Measurements from ENCODE around the gene TRIM56.
"Not testable (repeated sequence)": the region's sequence is repeated elsewhere in the genome, so short reads cannot be mapped to it uniquely, and the experiment has no call there.

TRIM56 gene, protein sequence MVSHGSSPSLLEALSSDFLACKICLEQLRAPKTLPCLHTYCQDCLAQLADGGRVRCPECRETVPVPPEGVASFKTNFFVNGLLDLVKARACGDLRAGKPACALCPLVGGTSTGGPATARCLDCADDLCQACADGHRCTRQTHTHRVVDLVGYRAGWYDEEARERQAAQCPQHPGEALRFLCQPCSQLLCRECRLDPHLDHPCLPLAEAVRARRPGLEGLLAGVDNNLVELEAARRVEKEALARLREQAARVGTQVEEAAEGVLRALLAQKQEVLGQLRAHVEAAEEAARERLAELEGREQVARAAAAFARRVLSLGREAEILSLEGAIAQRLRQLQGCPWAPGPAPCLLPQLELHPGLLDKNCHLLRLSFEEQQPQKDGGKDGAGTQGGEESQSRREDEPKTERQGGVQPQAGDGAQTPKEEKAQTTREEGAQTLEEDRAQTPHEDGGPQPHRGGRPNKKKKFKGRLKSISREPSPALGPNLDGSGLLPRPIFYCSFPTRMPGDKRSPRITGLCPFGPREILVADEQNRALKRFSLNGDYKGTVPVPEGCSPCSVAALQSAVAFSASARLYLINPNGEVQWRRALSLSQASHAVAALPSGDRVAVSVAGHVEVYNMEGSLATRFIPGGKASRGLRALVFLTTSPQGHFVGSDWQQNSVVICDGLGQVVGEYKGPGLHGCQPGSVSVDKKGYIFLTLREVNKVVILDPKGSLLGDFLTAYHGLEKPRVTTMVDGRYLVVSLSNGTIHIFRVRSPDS

DNA sequence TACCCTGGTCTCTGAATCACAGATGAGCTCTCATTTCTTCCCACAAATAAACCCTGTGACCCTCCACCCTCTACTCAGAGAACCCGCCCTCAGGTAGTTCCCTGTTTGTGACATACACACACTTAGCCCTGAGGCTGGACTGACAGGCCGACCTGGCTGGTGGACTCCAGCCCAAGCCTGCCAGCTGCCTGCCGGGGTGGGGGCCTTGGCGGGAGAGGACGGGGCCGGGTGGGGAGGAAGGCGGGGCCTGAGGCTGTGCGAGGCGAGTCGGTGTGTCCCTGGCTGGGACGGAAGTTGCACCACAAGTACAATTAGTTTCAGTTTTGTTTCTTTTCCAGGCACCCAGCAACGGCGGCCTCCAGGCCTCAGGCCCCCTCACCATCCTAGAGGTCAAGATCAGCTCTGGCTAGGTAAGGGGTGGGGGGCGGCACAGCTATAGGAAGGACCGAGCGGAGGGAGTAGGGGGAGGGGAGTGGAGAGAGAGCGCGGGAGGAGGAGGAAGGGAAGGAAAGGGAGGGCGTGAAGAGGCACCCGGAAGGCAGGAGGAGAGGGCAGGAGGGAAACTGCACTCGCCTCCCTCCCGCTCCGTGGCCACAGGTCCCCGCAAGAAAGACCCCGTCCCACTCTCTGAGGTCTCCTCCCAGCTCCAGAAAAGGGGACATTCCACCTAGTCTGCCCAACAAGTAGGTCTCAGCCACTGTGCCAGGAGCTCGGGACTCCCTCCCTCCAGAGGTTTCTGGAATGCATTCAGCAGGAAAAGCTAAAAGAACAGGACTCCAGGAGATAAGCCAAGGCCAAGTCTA is at the start of gene TRIM56:
Gene TRIM56, plus strand, starts transcription at position 320 of the 803 bp plus-strand sequence. CDS start 1,832 bp downstream, outside the sequence.
- peak; percentile 73 for DNase-seq

DNA sequence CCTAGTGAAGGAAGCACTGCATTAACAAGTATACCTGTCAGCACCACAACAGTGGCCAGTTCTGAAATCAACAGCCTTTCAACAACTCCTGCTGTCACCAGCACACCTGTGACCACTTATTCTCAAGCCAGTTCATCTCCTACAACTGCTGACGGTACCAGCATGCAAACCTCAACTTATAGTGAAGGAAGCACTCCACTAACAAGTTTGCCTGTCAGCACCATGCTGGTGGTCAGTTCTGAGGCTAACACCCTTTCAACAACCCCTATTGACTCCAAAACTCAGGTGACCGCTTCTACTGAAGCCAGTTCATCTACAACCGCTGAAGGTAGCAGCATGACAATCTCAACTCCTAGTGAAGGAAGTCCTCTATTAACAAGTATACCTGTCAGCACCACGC is 49.3 kb upstream of the TRIM56 start:
- no peak for DNase-seq

DNA sequence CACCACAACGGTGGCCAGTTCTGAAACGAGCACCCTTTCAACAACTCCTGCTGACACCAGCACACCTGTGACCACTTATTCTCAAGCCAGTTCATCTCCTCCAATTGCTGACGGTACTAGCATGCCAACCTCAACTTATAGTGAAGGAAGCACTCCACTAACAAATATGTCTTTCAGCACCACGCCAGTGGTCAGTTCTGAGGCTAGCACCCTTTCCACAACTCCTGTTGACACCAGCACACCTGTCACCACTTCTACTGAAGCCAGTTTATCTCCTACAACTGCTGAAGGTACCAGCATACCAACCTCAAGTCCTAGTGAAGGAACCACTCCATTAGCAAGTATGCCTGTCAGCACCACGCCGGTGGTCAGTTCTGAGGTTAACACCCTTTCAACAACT is 44.0 kb upstream of the TRIM56 start:
- not testable (repeated sequence) for DNase-seq

DNA sequence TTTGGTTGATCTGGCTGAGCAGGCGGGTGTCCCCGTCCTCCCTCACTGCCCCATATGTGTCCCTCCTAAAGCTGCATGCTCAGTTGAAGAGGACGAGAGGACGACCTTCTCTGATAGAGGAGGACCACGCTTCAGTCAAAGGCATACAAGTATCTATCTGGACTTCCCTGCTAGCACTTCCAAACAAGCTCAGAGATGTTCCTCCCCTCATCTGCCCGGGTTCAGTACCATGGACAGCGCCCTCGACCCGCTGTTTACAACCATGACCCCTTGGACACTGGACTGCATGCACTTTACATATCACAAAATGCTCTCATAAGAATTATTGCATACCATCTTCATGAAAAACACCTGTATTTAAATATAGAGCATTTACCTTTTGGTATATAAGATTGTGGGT is 26.9 kb upstream of the TRIM56 start:
- peak; percentile 11 for DNase-seq

DNA sequence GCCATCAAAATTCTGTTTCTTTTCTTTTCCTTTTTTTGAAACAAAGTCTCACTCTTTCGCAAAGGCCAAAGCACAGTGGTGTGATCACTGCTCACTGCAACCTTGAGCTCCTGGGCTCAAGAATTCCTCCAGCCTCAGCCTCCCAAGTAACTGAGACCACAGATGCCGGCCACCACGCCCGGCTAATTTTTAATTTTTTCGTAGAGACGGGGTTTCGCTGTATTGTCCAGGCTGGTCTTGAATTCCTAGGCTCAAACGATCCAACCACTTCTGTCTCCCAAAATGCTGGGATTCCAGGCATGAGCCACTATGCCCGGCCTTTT is 25.7 kb upstream of the TRIM56 start:
- DNase-seq, result no peak

DNA sequence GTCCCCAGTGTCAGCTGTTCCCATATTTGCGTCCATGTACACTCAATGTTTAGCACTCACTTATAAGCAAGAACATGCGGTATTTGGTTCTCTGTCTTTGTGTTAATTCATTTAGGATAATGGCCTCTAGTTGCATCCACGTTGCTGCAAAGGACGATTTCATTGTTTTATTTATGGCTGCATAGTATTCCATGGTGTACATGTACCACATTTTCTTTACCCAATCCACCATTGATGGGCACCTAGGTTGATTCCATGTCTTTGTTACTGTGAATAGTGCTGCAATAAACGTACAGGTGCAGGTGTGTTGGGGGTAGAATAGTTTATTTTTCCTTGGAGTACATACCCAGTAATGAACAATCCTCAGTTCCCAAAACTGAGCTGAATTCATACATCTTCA is 24.3 kb upstream of the TRIM56 start:
- no peak for DNase-seq

DNA sequence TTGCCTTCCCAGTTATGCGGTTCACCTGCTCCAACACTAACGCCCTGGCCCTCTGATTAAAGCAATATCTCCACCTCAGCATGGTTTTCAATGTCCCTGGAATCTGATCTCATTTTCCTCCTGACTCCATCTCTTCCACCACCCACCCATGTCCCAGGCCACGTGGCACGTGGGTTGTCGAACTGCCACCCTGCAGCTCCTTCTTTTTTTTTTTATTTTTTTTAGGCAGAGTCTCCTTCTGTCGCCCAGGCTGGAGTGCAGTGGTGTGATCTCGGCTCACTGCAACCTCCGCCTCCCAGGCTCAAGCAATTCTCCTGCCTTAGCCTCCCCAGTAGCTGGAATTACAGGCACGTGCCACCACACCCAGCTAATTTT is 21.1 kb upstream of the TRIM56 start:
- not testable (repeated sequence) for DNase-seq

DNA sequence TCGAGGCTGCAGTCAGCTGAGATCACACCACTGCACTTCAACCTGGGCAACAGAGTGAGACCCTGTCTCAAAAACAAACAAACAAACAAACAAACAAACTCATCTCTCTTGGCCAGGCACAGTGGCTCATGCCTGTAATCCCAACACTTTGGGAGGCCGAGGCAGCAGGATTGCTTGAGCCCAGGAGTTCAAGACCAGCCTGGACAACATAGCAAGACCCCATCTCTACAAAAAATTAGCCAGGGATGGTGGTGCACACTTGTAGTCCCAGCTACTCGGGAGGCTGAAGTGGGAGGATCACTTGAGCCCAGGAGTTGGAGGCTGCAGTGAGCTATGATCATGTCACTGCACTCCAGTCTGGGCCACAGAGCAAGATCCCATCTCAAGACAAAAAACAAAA is 20.1 kb upstream of the TRIM56 start:
- DNase-seq, result not testable (repeated sequence)

DNA sequence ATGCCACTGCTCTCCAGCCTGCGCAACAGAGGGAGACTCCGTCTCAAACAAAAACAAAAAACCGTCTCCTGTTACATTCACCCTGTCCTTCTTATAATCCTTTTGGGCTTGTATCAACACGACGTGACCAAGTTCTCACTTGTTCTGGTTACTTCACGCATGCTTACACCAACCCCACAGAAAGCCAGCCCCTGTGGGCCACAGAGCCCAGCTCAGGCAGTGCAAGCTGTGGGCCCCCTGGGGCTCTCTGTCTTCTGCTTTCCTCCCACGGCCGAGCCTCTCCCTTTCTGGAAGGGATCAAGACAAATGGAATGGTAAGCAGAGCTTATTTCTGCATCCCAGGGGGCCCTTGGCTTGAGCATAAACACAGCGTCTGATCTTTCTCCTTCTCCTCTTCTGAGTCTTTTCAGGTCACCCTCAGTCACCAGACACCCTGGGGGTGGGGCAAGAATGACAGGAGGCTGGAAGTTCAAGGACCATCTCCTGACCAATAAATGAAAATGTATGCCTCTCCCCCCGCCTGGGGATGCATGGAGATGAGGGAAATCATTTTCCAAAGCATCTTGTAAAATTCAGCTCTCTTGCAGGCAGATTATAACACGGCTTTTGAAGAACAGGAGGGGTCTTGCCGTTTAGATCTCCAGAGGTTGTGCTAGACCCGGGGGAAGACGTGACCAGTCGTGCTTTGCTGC is 19.0 kb upstream of the TRIM56 start:
- no peak for DNase-seq

DNA sequence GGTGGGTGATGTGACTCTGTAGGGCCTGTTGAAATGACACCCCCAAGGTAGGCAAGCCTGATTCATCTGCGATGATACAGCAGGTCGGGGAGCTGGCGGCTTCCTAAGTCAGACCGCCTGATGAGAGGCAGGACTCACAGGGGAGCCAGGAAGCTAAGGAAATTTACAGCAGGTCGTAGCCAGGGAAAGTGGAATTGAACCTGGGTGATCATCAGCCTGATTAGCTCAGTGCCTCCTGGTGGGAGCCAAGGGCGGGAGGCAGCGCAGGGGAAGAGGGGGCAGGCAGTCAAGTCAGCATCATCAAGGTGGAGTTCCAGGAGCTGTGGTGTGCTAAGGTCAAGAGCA is 18.5 kb upstream of the TRIM56 start:
- DNase-seq, result no peak

DNA sequence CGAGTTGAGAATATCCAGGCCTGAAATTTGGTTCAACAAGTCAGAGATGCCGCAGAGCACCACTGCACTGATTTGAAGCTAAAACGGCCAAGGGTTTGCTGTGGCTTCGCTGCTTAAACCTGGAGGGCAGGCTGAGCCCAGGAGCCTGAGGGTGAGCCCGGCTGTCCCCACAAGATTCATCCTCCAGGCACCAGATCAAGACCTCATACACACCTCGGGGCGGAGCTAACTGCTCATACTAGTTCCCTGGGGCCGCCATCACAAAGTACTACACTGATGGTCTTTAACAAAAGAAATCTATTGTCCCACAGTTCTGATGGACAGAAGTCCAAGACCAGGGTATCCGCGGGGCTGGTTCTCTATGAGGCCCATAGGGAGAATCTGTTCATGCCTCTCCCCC is 16.9 kb upstream of the TRIM56 start:
- no peak for DNase-seq

DNA sequence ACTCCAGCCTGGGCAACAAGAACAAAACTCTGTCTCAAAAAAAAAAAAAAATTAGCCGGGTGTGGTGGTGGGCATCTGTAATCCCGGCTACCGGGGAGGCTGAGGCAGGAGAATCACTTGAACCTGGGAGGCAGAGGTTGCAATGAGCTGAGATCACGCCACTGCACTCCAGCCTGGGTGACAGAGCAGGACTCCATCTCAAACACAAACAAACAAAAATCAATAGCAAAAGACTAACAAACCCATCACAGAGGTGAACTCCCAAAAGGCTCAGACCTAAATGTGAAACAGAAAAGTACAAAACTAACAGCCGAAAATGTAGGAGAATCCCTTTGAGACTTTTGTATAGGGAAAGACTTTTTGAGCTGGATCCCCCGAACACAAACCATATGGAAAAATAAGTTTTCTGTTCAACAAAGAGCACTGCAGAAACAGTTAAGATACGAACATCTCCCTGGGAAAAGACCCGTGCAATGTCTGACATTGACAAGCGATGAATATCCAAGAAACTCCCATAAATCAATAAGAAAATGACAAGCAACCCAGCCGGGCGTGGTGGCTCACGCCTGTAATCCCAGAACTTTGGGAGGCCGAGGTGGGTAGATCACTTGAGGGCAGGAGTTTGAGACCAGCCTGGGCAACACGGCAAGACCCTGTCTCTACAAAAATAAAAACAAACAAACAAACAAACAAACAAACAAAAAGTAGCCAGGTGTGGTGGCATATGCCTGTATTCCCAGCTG is 13.7 kb upstream of the TRIM56 start:
- DNase-seq, result not testable (repeated sequence)

DNA sequence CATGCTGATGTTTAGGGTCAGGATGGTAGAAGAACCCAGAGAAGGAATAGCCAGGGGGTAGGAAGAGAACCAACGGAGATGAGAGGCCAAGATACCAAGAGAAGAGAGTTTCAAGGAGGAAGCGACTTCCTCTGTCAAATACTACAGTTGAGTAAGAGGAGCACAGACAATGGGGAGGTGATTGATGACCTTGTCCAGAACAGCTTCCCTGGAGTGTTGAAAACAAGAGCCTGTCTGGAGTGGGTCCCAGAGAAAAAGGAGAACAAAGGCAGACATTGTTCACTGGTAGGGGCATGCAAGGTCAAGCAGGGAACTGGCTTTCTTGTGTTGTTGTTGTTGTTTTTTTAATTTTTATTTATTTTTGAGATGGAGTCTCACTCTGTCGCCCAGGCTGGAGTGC is 9.6 kb upstream of the TRIM56 start:
- DNase-seq, result no peak

DNA sequence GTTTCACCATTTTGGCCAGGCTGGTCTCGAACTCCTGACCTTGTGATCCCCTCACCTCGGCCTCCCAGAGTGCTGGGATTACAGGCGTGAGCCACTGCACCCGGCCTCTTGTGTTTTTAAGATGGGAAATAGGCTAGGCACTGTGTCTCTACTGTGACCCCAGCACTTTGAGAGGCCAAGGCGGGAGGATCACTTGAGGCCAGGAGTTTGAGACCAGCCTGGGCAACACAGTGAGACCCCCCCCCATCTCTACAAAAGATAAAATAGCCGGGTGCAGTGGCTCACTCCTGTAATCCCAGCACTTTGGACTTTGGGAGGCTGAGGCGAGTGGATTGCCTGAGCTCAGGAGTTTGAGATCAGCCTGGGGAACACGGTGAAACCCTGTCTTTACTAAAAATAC is 9.1 kb upstream of the TRIM56 start:
- not testable (repeated sequence) for DNase-seq

DNA sequence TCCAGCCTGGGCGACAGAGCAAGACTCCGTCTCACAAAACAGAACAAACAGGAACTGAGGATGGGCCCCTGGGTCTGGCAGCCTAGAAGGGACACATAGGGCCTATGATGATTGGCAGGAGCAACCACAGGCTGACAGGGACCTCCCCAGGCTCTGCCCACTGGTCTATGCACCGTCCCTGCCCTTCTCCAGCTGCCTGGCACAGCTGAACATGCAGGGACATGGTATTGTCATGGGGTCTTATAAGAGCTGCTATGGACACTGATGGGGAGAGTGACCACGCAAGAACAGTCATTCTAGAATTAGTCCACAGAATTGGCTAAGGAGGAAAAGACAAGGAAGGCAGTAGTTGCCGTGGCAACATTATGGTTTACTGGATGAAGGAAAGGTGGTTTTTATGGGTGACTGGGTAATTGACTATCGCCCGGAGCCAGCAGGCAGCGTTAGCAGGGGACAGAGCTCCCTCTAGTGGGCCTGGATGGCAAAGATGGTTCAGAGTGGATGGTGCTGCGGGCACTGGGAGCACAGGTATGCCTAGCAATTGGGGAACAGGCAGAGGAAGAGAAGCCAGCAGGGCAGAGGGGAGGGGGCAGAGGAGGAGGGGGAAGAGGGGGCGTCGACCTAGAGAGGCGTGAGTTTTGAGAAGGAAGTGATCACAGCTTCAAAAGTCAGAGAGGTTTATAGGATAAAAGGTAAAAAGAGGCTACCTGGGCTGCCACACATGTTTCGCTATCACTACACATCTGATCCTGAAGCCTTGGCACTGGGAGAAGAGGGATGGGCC is 7.8 kb upstream of the TRIM56 start:
- peak; percentile 83 for DNase-seq

DNA sequence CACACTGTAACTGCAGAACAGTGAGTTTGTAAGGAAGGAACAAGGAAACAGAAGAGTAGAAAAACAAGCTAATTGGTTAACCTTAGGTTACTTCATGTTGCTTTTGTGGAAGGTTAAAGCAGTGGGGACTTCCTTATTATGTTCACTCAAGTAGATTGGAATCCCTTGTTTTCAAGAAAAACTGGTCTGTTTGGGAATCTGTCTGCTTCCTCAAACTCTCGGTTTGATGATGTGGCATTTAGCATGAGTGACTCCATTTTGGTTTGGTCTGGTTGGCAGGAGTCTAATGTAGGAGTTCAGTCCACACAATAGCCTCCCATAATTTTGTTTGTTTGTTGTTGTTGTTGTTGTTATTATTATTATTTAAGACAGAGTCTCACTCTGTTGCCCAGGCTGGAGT is 3.8 kb upstream of the TRIM56 start:
- DNase-seq, result no peak

DNA sequence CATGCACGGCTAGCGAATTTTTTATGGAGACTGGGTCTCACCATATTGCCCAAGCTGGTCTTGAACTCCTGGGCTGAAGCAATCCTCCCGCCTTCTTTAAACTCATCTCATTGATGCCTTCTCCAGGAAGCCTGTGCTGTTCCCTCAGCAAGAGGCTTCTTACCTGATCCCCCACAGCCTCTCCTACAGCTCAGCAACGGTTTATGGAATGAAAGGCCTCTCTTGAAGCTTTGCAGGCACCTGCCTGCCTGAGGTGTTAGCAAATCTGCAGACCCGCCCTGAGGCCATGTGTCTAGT is 468 bp upstream of the TRIM56 start:
- DNase-seq, result no peak

DNA sequence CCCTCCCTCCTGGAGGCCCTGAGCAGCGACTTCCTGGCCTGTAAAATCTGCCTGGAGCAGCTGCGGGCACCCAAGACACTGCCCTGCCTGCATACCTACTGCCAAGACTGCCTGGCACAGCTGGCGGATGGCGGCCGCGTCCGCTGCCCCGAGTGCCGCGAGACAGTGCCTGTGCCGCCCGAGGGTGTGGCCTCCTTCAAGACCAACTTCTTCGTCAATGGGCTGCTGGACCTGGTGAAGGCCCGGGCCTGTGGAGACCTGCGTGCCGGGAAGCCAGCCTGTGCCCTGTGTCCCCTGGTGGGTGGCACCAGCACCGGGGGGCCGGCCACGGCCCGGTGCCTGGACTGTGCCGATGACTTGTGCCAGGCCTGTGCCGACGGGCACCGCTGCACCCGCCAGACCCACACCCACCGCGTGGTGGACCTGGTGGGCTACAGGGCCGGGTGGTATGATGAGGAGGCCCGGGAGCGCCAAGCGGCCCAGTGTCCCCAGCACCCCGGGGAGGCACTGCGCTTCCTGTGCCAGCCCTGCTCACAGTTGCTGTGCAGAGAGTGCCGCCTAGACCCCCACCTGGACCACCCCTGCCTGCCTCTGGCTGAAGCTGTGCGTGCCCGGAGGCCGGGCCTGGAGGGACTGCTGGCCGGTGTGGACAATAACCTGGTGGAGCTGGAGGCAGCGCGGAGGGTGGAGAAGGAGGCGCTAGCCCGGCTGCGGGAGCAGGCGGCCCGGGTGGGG is 2.2 kb downstream of the TRIM56 start:
- DNase-seq, result no peak

DNA sequence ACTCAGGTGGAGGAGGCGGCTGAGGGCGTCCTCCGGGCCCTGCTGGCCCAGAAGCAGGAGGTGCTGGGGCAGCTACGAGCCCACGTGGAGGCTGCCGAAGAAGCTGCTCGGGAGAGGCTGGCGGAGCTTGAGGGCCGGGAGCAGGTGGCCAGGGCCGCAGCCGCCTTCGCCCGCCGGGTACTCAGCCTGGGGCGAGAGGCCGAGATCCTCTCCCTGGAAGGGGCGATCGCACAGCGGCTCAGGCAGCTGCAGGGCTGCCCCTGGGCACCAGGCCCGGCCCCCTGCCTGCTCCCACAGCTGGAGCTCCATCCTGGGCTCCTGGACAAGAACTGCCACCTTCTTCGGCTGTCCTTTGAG is 2.8 kb downstream of the TRIM56 start:
- no peak for DNase-seq

DNA sequence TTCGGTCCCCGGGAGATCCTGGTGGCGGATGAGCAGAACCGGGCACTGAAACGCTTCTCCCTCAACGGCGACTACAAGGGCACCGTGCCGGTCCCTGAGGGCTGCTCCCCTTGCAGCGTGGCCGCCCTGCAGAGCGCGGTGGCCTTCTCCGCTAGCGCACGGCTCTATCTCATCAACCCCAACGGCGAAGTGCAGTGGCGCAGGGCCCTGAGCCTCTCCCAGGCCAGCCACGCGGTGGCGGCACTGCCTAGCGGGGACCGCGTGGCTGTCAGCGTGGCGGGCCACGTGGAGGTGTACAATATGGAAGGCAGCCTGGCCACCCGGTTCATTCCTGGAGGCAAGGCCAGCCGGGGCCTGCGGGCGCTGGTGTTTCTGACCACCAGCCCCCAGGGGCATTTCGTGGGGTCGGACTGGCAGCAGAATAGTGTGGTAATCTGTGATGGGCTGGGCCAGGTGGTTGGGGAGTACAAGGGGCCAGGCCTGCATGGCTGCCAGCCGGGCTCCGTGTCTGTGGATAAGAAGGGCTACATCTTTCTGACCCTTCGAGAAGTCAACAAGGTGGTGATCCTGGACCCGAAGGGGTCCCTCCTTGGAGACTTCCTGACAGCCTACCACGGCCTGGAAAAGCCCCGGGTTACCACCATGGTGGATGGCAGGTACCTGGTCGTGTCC is 3.7 kb downstream of the TRIM56 start:
- DNase-seq, result no peak

DNA sequence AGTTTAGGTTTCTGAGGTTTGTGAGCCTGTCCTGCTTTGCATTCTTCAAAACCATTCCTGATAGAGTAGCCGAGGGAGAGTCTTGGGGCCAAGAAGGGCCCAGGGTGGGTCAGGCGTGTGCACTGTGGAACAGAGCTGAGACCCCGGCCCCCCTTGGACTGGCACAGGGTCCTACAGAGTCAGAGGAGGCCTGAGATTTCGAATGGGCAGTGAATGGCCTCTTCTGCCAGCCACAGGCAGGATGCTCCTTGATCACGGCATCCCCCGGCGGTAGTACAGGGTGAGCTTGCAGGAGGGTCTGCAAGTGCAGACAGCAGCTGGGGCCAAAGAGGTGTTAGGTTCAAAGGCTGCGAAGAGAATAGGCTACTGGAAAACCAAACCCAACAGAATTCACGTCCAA is 4.6 kb downstream of the TRIM56 start:
- DNase-seq, result no peak

Measured in stimulated activated CD4-positive, alpha-beta T cell treated with anti-CD3 and anti-CD28 coated beads, Interleukin-1b, Interleukin-23, amount 100 ng/mL, for 48 hours (primary cell).